Sigmoid colon (tissue), 4 donors: ENCODE results near the gene GDA.

ENCODE experiments used
- EP300 ChIP-seq, 4 donors: sonication (generic); formaldehyde crosslinking; IDR thresholded peaks; one replicate each; pipeline ENCODE4 v1.6.1; 2017; ENCODE audit warnings: antibody characterized with exemption in 4 of 4
- POLR2A ChIP-seq, 2 donors: fragments of 450-650 bp; IDR thresholded peaks; one replicate each; pipeline ENCODE4 v1.6.1; 2016; ENCODE audit warnings: antibody characterized with exemption in 2 of 2, mild to moderate bottlenecking in 2 of 2, moderate library complexity in 2 of 2

- TF ChIP-seq POLR2A (IDR thresholded peaks at IDR 0.05), result no peak
- no peak for TF ChIP-seq EP300 (IDR thresholded peaks at IDR 0.05)
These were observed 50.0 kb downstream of the GDA start for GRCh38 chr9:72199238-72199637.
